Activated naive CD8-positive, alpha-beta T cell treated with anti-CD3 and anti-CD28 coated beads for 36 hours (primary cell): Measurements from ENCODE around the gene OR51E2. TPM values are rescaled to one million over a fixed set of nuclear protein-coding genes. Genes with fewer than 3 reads are reported as not detected.

ENCODE experiments used
- DNase-seq: peaks from one replicate; pipeline ENCODE4 v3.0.0; 2021
- H3K27ac Mint-ChIP-seq: one replicate; pipeline ENCODE4 v1.8.0; 2022; ENCODE audit warnings: mild to moderate bottlenecking, moderate library complexity, mixed read lengths
- H3K27me3 Mint-ChIP-seq: one replicate; pipeline ENCODE4 v1.8.0; 2022; ENCODE audit warnings: mild to moderate bottlenecking, mixed read lengths
- H3K36me3 Mint-ChIP-seq: one replicate; pipeline ENCODE4 v1.8.0; 2021; ENCODE audit warnings: mild to moderate bottlenecking, mixed read lengths
- H3K4me1 Mint-ChIP-seq: one replicate; pipeline ENCODE4 v1.8.0; 2021; ENCODE audit warnings: mixed read lengths
- H3K4me3 Mint-ChIP-seq: one replicate; pipeline ENCODE4 v1.8.0; 2022; ENCODE audit warnings: mild to moderate bottlenecking, moderate library complexity, mixed read lengths
- H3K9me3 Mint-ChIP-seq: one replicate; pipeline ENCODE4 v1.8.0; 2022; ENCODE audit warnings: mixed read lengths
- total RNA-seq, 2 experiments: library from RNA; stranded (reverse); gene quantifications; one replicate each; pipeline ENCODE4 v1.2.3, GENCODE V29; 2021

OR51E2 gene
- total RNA-seq, 2 experiments from 2014 or later = not detected

DNA sequence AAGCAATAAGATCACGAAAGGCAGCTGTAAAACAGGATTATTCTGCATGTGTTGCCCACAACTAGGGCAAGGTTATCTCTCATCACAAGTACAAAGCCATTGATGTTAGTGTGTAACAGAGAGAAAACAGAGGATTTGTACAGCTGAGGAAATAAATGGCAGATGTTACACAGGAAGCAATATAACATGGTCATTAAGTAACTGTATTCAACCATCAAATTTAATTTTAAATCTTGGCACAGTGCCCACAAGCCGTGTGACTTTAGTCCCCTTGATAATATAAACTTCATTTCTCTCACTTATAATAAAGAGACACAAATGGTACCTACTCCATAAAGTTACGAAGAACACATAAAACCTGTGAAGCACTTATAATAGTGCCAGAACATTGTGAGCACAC, 17.3 kb downstream of the OR51E2 start:
- DNase-seq = no peak
- no peaks in the 10 kb centered on the region for H3K4me1 Mint-ChIP-seq
- H3K27me3 Mint-ChIP-seq = peaks cover 15% of the 10 kb centered on the region
- no peaks in the 10 kb centered on the region for H3K36me3 Mint-ChIP-seq
- no peaks in the 10 kb centered on the region for H3K9me3 Mint-ChIP-seq
- no peak overlapping the region for H3K4me3 Mint-ChIP-seq
- H3K27ac Mint-ChIP-seq = no peak overlapping the region

DNA sequence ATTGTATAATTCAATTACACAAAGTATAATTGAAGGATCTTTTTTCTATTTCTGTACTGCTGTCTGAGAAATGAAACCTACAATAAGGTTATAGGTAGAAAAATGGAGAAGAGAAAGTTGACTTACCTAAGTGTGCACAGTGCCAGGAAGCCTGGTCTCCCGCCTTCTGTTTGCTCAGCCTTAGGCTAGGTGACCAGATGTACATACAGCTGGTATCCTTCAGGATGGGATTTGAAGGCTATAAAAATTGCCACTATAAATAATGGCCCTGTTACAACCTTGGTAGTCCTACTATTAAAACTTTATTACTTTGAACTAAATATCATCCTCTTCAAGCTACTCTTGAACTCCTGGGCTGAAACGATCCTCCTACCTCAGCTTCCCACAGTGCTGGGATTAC, 19.7 kb downstream of the OR51E2 start:
- peaks cover 27% of the 10 kb centered on the region for H3K27me3 Mint-ChIP-seq
- H3K36me3 Mint-ChIP-seq = no peaks in the 10 kb centered on the region
- H3K27ac Mint-ChIP-seq = no peak overlapping the region
- H3K9me3 Mint-ChIP-seq = no peaks in the 10 kb centered on the region
- H3K4me3 Mint-ChIP-seq = no peak overlapping the region
- DNase-seq = no peak
- H3K4me1 Mint-ChIP-seq = no peaks in the 10 kb centered on the region

DNA sequence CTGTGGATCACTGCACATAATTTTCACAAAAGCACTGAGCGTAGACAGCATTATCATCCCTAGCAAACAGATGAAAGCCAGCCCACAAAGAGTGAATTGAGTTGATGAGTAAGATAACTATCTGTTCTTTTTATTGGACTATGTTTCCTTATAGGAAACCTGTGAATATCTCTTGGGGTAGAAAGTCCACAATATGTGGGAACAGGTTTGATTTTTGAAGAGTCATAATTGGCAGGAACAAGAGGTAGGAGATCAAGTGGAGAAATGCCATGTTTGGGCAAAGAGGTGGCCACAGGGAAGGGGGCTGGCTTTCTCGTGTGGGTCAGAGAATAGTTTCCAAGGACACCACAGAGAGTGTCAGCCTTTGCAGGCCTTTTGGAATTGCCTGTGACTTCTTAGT, 23.9 kb downstream of the OR51E2 start:
- peaks cover 37% of the 10 kb centered on the region for H3K27me3 Mint-ChIP-seq
- no peaks in the 10 kb centered on the region for H3K36me3 Mint-ChIP-seq
- no peaks in the 10 kb centered on the region for H3K9me3 Mint-ChIP-seq
- no peak overlapping the region for H3K27ac Mint-ChIP-seq
- no peak overlapping the region for H3K4me3 Mint-ChIP-seq
- no peak for DNase-seq
- H3K4me1 Mint-ChIP-seq = no peaks in the 10 kb centered on the region

DNA sequence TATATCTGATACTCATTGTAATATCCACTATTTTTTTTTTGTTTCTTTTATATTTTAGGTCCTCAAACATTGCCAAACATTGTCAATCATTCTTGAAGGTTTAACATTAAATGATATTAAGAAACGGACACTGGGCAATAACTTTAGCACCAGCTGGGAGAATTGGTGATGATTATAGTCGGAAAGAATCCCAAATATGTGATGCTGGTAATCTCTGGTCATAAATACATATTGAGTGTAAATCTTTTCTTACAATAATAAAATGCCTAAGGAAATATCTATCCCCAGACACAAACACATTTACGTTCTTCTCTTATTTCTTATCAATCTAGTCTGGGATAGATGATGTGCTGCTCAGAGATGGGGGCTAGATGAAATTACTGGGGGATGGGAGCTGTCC, 25.2 kb downstream of the OR51E2 start:
- no peak for DNase-seq
- Mint-ChIP-seq H3K36me3 (no peaks in the 10 kb centered on the region), H3K27ac (no peak overlapping the region), H3K27me3 (peaks cover 37% of the 10 kb centered on the region), H3K4me1 (no peaks in the 10 kb centered on the region), H3K9me3 (no peaks in the 10 kb centered on the region), H3K4me3 (no peak overlapping the region)

- Mint-ChIP-seq H3K4me1 (no peaks in the 10 kb centered on the region), H3K36me3 (no peaks in the 10 kb centered on the region), H3K27me3 (peaks cover 37% of the 10 kb centered on the region), H3K9me3 (no peaks in the 10 kb centered on the region), H3K27ac (no peak overlapping the region), H3K4me3 (no peak overlapping the region)
- no peak for DNase-seq
Observed at GRCh38 chr11:4671741-4672140, 25.9 kb downstream of the OR51E2 start.

GRCh38 chr11:4665424-4665823, 32.2 kb downstream of the OR51E2 start:
- H3K36me3 Mint-ChIP-seq = no peaks in the 10 kb centered on the region
- no peak overlapping the region for H3K27ac Mint-ChIP-seq

GRCh38 chr11:4664786-4665185, 32.9 kb downstream of the OR51E2 start:
- H3K27ac Mint-ChIP-seq = no peak overlapping the region
- H3K9me3 Mint-ChIP-seq = no peaks in the 10 kb centered on the region
- no peaks in the 10 kb centered on the region for H3K36me3 Mint-ChIP-seq
- peaks cover 26% of the 10 kb centered on the region for H3K27me3 Mint-ChIP-seq
- H3K4me1 Mint-ChIP-seq = peaks cover 2% of the 10 kb centered on the region
- DNase-seq = no peak
- H3K4me3 Mint-ChIP-seq = no peak overlapping the region

More at GRCh38 chr11:4665424-4665823, 32.2 kb downstream of the OR51E2 start:
- DNase-seq = no peak
- no peaks in the 10 kb centered on the region for H3K9me3 Mint-ChIP-seq
- H3K4me3 Mint-ChIP-seq = no peak overlapping the region
- peaks cover 2% of the 10 kb centered on the region for H3K4me1 Mint-ChIP-seq
- H3K27me3 Mint-ChIP-seq = peaks cover 26% of the 10 kb centered on the region

DNA sequence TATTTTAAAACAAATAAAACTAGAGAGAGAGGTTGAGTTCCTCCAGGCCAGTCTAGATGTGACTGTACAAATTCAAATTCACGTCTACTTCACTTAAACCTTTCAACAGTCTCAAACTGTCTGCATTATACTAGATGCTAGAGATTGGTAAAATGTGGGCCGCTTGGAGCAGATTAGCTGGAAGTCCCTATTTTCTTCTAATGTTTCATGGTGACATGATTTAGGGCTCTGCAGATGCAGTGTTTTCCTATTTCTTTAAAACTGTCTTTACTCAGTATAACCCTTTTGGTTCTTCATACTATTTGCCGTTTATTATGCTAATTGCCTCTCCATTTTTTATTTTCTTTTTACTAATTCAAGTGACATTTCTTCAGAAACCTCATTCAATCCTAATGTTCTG, 33.5 kb downstream of the OR51E2 start:
- no peak for DNase-seq
- Mint-ChIP-seq H3K27ac (no peak overlapping the region), H3K4me3 (no peak overlapping the region), H3K9me3 (no peaks in the 10 kb centered on the region), H3K4me1 (peaks cover 2% of the 10 kb centered on the region), H3K27me3 (peaks cover 22% of the 10 kb centered on the region), H3K36me3 (no peaks in the 10 kb centered on the region)

- Mint-ChIP-seq H3K4me1 (peaks cover 2% of the 10 kb centered on the region), H3K27ac (no peak overlapping the region), H3K9me3 (no peaks in the 10 kb centered on the region), H3K36me3 (no peaks in the 10 kb centered on the region), H3K4me3 (no peak overlapping the region), H3K27me3 (peaks cover 22% of the 10 kb centered on the region)
- DNase-seq = no peak
Observed at GRCh38 chr11:4662876-4663275, 34.8 kb downstream of the OR51E2 start.

- Mint-ChIP-seq H3K27me3 (peaks cover 8% of the 10 kb centered on the region), H3K4me1 (peaks cover 2% of the 10 kb centered on the region), H3K36me3 (no peaks in the 10 kb centered on the region), H3K9me3 (no peaks in the 10 kb centered on the region), H3K27ac (no peak overlapping the region), H3K4me3 (no peak overlapping the region)
- DNase-seq = no peak
Observed at GRCh38 chr11:4658629-4659445, 38.8 kb downstream of the OR51E2 start.

DNA sequence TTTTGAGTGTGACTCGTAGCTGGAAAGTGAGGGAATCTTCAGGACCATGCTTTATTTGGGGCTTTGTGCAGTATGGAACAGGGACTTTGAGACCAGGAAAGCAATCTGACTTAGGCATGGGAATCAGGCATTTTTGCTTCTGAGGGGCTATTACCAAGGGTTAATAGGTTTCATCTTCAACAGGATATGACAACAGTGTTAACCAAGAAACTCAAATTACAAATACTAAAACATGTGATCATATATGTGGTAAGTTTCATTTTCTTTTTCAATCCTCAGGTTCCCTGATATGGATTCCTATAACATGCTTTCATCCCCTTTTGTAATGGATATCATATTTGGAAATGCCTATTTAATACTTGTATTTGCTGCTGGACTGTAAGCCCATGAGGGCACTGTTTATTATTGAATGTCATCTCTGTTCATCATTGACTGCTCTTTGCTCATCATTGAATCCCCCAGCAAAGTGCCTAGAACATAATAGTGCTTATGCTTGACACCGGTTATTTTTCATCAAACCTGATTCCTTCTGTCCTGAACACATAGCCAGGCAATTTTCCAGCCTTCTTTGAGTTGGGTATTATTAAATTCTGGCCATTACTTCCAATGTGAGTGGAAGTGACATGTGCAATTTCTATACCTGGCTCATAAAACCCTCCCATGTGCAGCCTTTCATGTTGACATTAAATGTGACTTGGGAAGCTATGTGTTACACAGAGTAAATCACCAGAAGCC, 42.9 kb downstream of the OR51E2 start:
- H3K27me3 Mint-ChIP-seq = peaks cover 7% of the 10 kb centered on the region
- no peaks in the 10 kb centered on the region for H3K36me3 Mint-ChIP-seq
- no peak for DNase-seq
- H3K4me3 Mint-ChIP-seq = no peak overlapping the region
- H3K9me3 Mint-ChIP-seq = no peaks in the 10 kb centered on the region
- H3K4me1 Mint-ChIP-seq = peaks cover 2% of the 10 kb centered on the region
- H3K27ac Mint-ChIP-seq = peak overlapping the region; percentile 7

DNA sequence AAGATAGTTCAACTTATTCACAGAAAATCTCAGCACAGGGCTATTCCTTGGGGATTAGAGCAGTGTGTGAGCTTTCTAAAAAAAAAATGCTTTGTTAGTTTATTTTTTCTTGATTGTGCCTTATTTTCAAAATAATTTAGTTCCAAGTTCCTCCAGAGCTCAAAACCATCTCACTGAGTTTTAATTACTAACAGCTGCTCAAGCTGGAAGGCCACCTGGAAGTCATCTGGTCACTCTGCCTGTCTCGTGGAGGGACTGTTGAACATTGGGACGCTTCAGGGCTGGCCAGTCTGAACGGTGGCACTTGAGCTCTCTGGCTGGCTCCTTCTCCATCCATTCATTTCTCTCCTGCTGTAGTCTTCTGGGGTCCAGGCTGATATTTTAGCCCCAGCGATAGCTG, 49.9 kb downstream of the OR51E2 start:
- Mint-ChIP-seq H3K27ac (no peak overlapping the region), H3K4me1 (no peaks in the 10 kb centered on the region), H3K27me3 (peaks cover 7% of the 10 kb centered on the region), H3K9me3 (no peaks in the 10 kb centered on the region), H3K36me3 (no peaks in the 10 kb centered on the region), H3K4me3 (no peak overlapping the region)
- DNase-seq = no peak

DNA sequence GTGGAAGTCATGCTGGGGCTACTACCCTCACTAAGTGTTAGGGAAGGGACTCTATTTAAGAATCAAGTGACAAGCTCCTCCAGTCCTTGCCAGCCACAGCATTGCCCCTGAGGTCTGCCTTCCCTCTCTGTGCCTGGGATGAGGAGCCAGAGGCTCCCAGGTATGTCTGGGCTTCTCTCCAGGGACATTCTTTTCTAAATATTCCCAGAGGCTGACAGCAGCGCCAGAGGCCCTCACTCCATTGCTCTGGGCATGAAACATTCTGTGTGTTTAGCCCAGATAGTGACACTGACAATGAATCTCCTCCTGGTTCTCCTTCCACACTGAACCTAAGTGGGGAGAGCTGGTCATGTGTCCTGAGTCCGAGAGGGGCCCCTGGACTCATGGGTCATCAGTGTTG, 51.7 kb downstream of the OR51E2 start:
- Mint-ChIP-seq H3K9me3 (no peaks in the 10 kb centered on the region), H3K27me3 (peaks cover 12% of the 10 kb centered on the region), H3K27ac (no peak overlapping the region), H3K36me3 (no peaks in the 10 kb centered on the region), H3K4me3 (no peak overlapping the region), H3K4me1 (no peaks in the 10 kb centered on the region)
- no peak for DNase-seq

DNA sequence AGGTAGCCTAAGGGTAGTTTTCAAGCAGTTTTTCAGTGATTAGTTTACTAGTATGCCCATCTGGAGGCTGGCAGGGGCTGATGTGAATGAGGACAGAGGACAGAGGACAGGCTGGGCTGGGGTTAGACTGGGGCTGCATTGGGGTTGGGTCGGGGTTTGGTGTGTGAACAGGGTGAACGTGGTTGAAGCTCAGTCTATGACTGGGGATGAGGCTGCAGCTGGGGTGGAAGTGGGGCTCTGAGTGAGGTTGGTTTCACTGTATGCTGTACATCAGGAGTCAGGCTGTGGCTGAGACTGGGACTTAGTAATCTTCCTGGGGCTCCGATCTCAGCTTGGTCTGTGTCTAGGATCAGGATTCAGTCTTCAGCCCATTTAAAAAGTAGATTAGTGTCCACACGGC, 53.4 kb downstream of the OR51E2 start:
- Mint-ChIP-seq H3K9me3 (no peaks in the 10 kb centered on the region), H3K27me3 (peaks cover 12% of the 10 kb centered on the region), H3K4me1 (no peaks in the 10 kb centered on the region), H3K4me3 (no peak overlapping the region), H3K27ac (no peak overlapping the region), H3K36me3 (no peaks in the 10 kb centered on the region)
- no peak for DNase-seq

DNA sequence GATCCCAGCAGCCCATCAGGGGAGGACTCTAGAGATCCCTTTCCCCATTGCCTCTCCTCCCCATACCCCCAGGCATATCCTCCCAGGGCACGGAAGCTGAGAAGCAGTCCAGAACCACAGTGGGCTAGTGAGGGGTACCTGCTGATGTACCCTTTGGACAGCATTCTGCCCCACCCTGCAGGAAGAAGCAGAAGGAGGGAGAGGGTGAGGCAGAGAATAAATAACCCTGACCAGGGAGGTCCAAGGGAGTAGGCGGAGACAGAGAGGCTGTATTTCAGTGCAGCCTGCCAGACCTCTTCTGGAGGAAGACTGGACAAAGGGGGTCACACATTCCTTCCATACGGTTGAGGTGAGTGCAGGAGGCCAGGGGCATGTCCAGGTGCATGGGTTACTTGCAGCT, 54.0 kb downstream of the OR51E2 start, which contains the start of gene OR51E1:
OR51E1 (plus strand) TSS at position 301 of the 400 bp plus-strand sequence. CDS start 8,545 bp downstream, outside the sequence.
- Mint-ChIP-seq H3K27me3 (peaks cover 12% of the 10 kb centered on the region), H3K9me3 (no peaks in the 10 kb centered on the region), H3K4me3 (no peak within 1 kb of the TSS), H3K36me3 (no peaks in the 10 kb centered on the region), H3K27ac (no peak within 1 kb of the TSS), H3K4me1 (no peaks in the 10 kb centered on the region)
- DNase-seq = no peak

DNA sequence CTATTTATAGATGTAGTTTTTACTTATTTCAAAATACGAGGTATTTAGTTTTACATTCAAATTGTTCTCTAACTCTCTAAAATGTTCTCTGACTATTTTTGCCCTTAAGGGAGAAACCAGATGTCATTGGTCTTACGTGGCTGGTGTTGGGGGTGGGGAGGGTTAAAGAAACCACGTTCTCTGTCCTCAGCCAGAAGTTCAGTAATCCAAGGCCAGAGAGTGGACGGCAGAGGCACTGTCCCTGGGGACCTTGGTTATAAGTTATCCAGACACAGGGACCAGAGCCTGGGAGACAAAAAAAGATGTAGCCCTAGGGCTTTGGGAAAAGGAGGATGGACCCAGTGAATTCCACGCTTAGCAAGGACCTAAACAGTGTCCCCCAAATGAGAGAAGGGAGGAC, 54.6 kb downstream of the OR51E2 start:
- no peak overlapping the region for H3K4me3 Mint-ChIP-seq
- no peaks in the 10 kb centered on the region for H3K36me3 Mint-ChIP-seq
- no peaks in the 10 kb centered on the region for H3K4me1 Mint-ChIP-seq
- no peak for DNase-seq
- no peak overlapping the region for H3K27ac Mint-ChIP-seq
- peaks cover 12% of the 10 kb centered on the region for H3K27me3 Mint-ChIP-seq
- H3K9me3 Mint-ChIP-seq = no peaks in the 10 kb centered on the region
